LoVo (cell line): ENCODE data around the gene AXL.
"Not testable (repeated sequence)": the region's sequence is repeated elsewhere in the genome, so short reads cannot be mapped to it uniquely, and the experiment has no call there.

Experiments
- DNase-seq: peaks from one replicate; pipeline ENCODE4 v3.0.0-alpha.2; 2016; ENCODE audit warnings: low spot score

AXL gene

DNA sequence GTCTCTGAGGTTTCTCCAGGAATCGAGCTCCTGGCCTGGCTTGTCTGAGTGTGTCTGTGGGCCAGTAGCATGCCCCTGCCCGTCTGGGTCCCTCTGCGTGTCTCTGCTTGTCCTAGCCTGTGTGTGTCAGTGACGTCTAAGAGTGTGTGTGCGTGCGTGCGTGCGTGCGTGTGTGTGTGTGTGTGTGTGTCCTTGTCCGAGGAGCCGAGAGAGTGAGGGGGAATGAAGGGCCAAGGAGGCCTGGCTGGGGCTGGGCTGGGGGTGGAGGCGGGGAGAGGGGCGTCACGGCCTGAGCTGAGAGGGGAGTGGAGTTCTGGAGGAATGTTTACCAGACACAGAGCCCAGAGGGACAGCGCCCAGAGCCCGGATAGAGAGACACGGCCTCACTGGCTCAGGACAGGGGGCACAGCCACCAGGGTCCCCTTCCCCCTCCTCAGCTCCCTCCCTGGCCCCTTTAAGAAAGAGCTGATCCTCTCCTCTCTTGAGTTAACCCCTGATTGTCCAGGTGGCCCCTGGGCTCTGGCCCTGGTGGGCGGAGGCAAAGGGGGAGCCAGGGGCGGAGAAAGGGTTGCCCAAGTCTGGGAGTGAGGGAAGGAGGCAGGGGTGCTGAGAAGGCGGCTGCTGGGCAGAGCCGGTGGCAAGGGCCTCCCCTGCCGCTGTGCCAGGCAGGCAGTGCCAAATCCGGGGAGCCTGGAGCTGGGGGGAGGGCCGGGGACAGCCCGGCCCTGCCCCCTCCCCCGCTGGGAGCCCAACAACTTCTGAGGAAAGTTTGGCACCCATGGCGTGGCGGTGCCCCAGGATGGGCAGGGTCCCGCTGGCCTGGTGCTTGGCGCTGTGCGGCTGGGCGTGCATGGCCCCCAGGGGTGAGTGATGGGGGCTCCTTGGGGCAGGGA, at the start of gene AXL:
Gene AXL, plus strand, starts transcription at position 609 of the 893 bp plus-strand sequence. Its CDS starts 170 bp downstream, at position 779.
- no peak for DNase-seq

DNA sequence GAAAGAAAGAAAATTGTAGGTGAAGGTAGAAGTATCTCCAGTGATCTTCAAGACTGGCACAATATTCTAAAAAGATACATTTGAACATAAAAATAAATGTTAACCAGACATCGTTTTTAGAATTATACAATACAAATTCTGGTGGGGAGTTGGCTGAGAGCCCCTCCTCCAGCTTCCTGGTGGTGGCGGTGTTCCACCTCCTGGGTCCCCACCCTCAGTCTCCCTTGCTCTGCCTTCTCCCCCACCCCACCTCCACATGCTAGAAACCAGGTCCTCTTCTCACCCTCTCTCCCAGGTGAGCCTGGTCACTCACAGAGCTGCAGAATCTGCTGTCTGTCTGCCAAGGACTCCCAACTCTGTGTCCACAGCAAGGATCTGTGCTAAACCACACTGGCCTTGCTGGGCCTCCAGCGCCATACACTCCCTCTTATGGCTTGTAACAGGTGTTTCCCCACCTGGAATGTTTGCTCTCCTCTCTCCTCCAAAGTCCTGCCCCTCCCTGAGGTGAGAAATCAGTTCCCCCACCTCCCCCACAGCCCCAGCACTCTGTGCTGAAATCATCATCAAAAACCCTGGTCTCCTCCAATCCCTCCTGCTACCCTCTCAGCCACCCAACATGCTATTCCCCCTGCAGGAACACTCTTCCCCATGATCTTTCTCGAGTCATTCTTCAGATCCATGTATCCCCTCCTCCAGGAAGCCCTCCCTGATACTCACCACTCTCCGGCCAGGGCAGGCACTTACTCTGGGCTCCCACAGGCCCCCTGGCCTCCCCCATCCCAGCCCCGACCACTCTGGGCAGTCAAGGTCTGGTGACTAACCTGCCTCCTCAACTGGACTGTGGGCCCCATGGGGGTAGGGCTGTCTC, 46.5 kb upstream of the AXL start:
- peak; percentile 20 for DNase-seq

GRCh38 chr19:41174297-41174928, 44.6 kb upstream of the AXL start:
- DNase-seq: peak; percentile 61

DNA sequence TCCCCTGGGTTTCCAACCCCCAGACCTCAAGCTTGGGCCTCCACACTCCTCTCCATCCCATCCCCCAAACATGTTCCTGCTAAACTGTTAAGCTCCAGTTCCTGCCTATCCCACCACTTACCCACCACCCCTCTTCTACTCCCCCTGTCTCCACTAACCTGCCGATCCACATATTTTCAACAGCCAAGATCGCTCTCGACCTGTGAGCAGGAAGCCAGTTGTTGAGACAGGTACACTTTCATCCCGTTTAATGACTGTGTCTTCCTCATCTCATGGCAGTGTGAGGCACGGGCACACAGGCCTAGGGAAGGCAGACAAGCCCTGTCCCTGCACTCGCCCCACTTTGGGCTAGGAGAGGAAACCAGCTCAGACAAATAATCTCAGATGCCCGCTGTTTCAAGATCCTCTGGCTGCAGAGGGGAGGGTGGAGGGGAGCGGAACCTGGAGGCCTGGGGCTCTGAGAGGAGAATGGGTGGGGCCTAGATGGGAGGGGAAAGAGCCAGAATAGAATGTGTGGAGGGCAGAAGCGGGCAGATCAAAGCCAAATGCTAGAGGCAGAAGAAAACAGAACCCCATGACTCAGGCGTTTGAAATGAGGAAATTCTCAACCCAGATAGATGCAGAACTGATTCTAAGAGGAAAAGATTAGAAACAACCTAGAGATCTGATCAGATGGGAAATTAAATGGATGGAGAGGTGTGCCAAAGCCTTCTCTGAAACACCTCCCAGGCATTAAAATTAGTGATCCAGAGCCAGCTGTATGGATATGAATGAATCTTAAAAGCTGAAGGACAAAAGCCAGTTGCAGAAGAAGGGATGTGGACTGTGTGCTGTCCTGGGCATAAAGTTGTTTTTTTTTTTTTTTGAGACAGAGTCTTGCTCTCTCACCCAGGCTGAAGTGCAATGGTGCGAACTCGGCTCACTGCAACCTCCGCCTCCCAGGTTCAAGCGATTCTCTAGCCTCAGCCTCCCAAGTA, 42.9 kb upstream of the AXL start:
- DNase-seq: peak; percentile 99

GRCh38 chr19:41180173-41180572, 38.9 kb upstream of the AXL start:
- not testable (repeated sequence) for DNase-seq

DNA sequence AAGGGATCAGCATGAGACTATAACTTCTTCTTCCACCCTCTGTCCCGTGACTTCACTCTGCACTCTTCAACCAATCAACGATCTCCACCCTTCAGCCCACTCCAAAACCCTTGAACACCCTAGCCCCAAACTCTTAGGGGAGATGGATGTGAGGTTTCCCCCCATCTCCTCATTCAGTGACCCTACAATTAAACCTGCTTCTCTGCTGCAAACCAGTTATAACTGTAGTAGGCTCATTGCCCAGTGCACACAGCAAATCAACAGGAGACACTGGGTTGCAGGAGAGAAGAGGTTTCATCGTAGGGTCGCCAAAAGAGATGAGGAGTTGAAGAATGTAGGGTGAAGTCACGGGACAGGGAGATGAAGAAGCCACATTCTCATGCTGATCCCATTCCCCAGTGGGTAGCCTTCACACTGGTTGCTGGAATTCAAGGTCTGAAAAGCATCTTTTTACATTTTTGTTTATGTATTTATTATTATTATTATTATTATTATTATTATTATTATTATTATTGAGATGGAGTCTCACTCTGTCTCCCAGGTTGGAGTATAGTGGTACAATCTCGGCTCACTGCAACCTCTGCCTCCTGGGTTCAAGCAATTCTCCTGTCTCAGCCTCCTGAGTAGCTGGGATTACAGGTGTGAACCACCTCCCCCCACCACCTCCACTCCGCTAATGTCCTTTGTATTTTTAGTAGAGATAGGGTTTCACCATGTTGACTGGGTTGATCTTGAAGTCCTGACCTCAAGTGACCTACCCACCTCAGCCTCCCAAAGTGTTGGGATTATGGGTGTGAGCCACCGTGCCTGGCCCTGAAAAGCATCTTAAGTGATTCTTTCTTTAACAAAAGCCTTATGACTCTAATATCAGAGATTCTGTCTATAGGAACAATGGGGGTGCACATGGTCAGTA, 31.8 kb upstream of the AXL start:
- DNase-seq: no peak

- DNase-seq: no peak
Measured at GRCh38 chr19:41187884-41188279, 31.1 kb upstream of the AXL start.

DNA sequence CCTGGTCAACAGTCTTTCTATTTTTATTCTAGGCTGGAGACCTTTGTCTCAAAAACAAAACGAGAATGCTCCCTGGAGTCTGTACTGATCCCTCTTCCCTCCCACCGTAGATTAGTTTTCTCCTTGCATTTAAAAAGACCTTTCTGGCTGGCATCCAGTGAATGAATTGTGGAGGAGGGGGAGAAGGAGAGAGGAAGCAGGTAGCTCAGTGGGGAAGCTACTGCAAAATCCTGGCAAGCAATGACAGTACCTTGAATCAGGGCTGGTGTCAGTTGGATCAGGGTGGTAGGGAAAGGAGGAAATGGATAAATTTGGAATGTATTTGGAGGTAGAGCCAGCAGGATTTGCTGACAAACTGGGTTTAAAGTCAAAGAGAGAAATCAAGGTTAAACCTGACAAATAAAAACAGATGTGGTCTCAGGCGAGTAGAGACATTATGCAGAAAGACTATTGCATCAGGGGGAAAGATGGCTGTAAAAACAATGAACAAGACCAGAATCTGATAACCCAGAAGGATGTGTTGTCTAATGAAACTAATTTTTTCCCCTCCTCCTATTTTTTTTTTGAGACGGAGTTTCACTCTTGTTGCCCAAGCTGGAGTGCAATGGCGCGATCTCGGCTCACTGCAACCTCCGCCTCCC, 29.5 kb upstream of the AXL start:
- no peak for DNase-seq

- DNase-seq: peak; percentile 71
Measured at GRCh38 chr19:41192574-41193429, 26.2 kb upstream of the AXL start, which contains the start of gene CYP2S1. TSS of gene CYP2S1 (plus strand) at chr19:41193219. CDS start at chr19:41193265, 46 bp downstream.

GRCh38 chr19:41193430-41194156, 25.4 kb upstream of the AXL start:
- DNase-seq: no peak

DNA sequence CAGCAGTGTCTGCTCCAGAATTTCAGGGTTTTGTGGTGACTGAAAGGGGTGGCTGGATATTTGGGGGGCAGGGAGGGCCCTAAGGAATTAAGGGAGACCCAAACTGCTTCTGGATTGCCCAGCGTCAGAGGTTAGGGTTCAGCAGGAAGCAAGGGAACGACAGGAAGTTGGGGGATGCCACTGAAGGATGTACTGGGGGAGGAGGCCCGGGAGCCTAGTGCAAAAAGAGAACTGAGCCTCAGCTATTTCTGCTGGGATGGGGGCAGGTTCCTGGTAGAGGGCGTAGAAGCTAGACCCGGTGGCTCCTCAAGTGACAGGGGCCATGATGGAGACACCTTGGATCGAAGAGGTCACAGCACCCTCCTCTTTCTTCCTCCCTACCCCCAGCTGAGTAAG, 24.9 kb upstream of the AXL start:
- no peak for DNase-seq

GRCh38 chr19:41195675-41196497, 23.1 kb upstream of the AXL start:
- no peak for DNase-seq

GRCh38 chr19:41198559-41198958, 20.5 kb upstream of the AXL start:
- no peak for DNase-seq

DNA sequence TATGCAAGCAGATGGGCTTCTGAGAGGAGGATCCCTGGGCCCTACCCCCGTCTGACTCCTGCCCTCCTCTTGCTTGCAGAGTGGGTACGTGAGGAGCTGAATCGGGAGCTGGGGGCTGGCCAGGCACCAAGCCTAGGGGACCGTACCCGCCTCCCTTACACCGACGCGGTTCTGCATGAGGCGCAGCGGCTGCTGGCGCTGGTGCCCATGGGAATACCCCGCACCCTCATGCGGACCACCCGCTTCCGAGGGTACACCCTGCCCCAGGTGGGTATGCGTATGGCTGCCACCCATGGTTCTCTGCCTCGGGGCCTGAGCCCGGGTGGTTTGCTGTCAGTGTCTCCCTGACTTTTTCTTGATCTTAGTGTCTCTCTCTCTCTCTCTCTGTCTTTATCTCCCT, 15.7 kb upstream of the AXL start:
- no peak for DNase-seq

GRCh38 chr19:41204338-41204737, 14.7 kb upstream of the AXL start:
- peak; percentile 66 for DNase-seq

GRCh38 chr19:41205995-41206394, 13.0 kb upstream of the AXL start:
- DNase-seq: no peak

DNA sequence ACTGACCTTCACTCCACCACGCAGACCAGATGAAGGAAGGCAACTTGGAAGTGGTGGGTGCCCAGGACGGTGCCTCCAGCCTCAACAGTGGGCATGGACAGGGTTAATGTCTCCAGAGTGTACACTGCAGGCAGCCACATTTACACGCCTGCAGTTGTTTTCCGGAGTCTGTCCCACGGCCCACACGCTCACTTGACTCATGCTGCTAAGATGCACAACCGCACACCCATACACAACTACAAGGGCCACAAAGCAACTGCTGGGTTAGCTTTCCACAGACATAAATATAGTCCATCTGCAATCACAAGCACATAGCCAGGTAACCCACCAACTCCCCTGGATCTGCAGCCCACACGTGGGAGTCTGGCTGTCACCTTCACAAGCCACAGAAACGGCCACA, 12.6 kb upstream of the AXL start:
- DNase-seq: no peak
